Upper lobe of left lung (tissue), 4 donors: ENCODE measurements around the gene MEGF11.

Source experiments
- EP300 ChIP-seq, 4 donors: sonication (generic); formaldehyde crosslinking; IDR thresholded peaks; one replicate each; pipeline ENCODE4 v1.5.1; 2017; ENCODE audit warnings: antibody characterized with exemption in 4 of 4, control low read depth in 2 of 4
- POLR2A ChIP-seq, 4 donors: fragments of 450-650 bp; IDR thresholded peaks; one replicate each; pipeline ENCODE4 v1.5.1; 2016 to 2017; ENCODE audit warnings: antibody characterized with exemption in 4 of 4, mild to moderate bottlenecking in 2 of 4
- POLR2AphosphoS5 ChIP-seq, 2 donors: sonication (generic); formaldehyde crosslinking; IDR thresholded peaks; one replicate each; pipeline ENCODE4 v1.5.1; 2017; ENCODE audit warnings: antibody characterized with exemption in 2 of 2
- TF ChIP-seq, protein P1 (sequence below), 6 experiments: fragments of 450-650 bp in 4 of 6; fragments of 200-600 bp in 2 of 6; sonication (generic) in 2 of 6; IDR thresholded peaks; one replicate each; pipeline ENCODE4 v1.5.1; 2016 to 2019; ENCODE audit warnings: antibody characterized with exemption in 6 of 6

DNA sequence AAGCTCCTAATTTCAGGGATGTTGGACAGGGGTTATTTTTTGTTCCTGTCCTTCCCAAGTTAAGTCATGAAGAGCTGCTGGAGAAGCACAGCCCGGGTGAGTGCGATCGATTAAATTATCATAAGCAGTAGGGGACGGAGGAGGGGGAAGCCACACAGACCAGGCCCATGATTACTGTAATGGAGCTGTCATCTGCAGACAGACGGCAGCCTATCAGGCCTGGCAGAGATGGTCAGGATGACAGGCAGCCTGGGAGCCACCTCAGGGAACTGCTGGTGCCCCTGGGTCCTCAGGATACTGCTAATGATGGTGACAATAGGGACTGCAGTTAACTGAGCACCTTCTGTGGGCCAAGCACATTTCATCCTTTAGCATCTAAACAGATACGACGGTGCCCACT lies 236.6 kb downstream of the MEGF11 start:
- TF ChIP-seq, protein P1, sequence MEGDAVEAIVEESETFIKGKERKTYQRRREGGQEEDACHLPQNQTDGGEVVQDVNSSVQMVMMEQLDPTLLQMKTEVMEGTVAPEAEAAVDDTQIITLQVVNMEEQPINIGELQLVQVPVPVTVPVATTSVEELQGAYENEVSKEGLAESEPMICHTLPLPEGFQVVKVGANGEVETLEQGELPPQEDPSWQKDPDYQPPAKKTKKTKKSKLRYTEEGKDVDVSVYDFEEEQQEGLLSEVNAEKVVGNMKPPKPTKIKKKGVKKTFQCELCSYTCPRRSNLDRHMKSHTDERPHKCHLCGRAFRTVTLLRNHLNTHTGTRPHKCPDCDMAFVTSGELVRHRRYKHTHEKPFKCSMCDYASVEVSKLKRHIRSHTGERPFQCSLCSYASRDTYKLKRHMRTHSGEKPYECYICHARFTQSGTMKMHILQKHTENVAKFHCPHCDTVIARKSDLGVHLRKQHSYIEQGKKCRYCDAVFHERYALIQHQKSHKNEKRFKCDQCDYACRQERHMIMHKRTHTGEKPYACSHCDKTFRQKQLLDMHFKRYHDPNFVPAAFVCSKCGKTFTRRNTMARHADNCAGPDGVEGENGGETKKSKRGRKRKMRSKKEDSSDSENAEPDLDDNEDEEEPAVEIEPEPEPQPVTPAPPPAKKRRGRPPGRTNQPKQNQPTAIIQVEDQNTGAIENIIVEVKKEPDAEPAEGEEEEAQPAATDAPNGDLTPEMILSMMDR (IDR thresholded peaks at IDR 0.05), result no peak
- TF ChIP-seq POLR2AphosphoS5 (IDR thresholded peaks at IDR 0.05) (no peak), EP300 (IDR thresholded peaks at IDR 0.05) (no peak), POLR2A (IDR thresholded peaks at IDR 0.05) (no peak)
